ENCODE data around the gene PTX4.

PTX4 gene, protein sequence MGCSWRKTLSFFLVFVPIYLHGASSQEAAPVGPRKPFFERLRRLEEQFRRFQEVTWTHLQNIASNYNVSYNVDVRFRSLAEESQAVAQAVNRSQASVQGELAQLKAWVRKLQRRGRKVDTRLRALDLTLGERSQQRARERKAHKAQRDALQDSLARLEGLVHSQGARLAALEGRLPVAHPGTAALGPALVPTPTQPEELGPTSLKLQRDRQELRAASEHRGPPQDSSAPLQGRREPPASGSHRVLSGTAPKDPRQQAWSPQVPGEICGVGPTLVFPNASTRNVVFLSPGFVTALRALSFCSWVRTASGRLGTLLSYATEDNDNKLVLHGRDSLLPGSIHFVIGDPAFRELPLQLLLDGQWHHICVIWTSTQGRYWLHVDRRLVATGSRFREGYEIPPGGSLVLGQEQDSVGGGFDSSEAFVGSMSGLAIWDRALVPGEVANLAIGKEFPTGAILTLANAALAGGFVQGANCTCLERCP

DNA sequence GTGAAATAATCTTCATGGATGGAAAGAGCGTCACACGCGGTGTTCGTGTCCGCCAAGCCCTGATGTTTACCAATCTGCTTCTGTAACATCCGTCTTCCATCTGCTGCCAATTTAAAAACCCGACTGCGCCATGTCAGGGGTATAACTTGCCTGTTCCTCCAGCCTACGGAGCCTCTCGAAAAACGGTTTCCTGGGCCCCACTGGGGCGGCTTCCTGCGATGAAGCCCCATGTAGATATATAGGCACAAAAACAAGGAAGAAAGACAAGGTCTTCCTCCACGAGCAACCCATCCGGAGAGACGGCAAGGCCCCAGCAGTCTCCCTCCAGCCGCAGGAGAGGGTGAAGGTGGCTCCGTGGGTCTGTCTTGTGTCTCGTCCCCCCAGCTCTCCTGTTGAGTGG, at the start of gene PTX4:
Gene PTX4 (minus strand): TSS at position 326 of the 400 bp plus-strand sequence. CDS start 35 bp downstream, at position 291.
- DNase-seq (ENCODE audit: low read depth) = no peak
- no peak within 1 kb of the TSS for H3K4me3 ChIP-seq (ENCODE audit: low read depth, low read length)

DNA sequence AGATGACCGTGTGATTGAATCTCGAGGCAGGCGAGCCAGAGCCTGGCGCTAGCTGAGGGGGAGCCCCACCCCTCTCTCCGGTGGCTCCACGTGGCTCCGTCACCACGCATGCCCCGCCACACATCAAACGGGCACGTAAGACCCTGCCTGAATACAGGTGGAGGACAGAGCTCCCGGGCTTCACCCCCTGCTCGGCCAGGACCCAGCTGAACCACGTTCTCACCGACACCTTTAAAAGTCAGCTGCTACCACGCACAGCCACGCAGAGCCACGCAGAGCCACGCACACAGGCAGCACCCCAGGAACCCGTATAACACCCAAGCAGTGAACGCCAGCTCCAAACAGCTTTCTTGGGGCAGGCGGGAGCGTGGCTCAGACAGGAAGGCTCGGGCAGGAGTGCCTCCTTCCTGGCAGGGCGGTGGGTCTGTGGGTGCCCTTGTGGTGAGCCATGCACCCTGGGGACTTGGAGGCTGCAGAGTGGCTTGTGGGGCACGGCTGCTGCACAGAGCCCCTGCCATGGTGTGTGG, 49.1 kb upstream of the PTX4 start:
- DNase-seq (ENCODE audit: low read depth) = no peak
- no peak overlapping the region for H3K4me3 ChIP-seq (ENCODE audit: low read depth, low read length)

GRCh38 chr16:1537138-1537577, 48.4 kb upstream of the PTX4 start:
- no peak for DNase-seq (ENCODE audit: low read depth)
- no peak overlapping the region for H3K4me3 ChIP-seq (ENCODE audit: low read depth, low read length)

- no peak for DNase-seq (ENCODE audit: low read depth)
- no peak overlapping the region for H3K4me3 ChIP-seq (ENCODE audit: low read depth, low read length)
These were observed 47.9 kb upstream of the PTX4 start for GRCh38 chr16:1536601-1537000.

- H3K4me3 ChIP-seq (ENCODE audit: low read depth, low read length) = peak overlapping the region; percentile 53
- DNase-seq (ENCODE audit: low read depth) = no peak
These were observed 46.9 kb upstream of the PTX4 start for GRCh38 chr16:1535391-1536291.

- peak overlapping the region; percentile 53 for H3K4me3 ChIP-seq (ENCODE audit: low read depth, low read length)
- no peak for DNase-seq (ENCODE audit: low read depth)
These were observed 45.6 kb upstream of the PTX4 start for GRCh38 chr16:1534021-1535020.

DNA sequence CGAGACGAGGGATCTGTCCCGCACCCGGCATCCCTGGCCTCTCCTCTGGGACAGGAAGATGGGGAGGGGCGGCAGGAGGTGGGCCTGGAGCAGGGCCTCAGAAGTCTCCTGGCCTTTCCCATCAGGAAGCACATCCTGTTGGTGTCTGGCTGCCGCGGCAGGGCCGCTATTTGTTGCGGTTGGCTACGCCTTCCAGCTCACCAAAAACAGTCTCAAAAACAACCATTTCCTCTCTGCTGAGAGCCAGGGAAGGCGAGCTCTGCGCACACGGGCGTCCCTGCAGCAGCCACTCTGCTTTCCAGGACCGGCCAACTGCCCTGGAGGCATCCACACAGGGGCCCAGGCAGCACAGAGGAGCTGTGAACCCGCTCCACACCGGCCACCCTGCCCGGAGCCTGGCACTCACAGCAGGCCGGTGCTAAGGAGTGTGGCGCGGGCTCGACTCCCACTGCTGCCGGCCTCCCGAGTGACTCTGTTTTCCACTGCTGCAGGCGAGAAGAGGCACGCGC, 44.8 kb upstream of the PTX4 start, which contains the start of gene TMEM204:
Gene TMEM204 (plus strand): TSS at position 224 of the 509 bp plus-strand sequence. CDS start 610 bp downstream, outside the sequence.
- H3K4me3 ChIP-seq (ENCODE audit: low read depth, low read length) = peak within 1 kb of the TSS; percentile 53

GRCh38 chr16:1532771-1533170, 44.0 kb upstream of the PTX4 start:
- DNase-seq (ENCODE audit: low read depth) = no peak
- H3K4me3 ChIP-seq (ENCODE audit: low read depth, low read length) = no peak overlapping the region

More for the DNA sequence above, 44.8 kb upstream of the PTX4 start, which contains the start of gene TMEM204:
- DNase-seq (ENCODE audit: low read depth) = peak; percentile 41

DNA sequence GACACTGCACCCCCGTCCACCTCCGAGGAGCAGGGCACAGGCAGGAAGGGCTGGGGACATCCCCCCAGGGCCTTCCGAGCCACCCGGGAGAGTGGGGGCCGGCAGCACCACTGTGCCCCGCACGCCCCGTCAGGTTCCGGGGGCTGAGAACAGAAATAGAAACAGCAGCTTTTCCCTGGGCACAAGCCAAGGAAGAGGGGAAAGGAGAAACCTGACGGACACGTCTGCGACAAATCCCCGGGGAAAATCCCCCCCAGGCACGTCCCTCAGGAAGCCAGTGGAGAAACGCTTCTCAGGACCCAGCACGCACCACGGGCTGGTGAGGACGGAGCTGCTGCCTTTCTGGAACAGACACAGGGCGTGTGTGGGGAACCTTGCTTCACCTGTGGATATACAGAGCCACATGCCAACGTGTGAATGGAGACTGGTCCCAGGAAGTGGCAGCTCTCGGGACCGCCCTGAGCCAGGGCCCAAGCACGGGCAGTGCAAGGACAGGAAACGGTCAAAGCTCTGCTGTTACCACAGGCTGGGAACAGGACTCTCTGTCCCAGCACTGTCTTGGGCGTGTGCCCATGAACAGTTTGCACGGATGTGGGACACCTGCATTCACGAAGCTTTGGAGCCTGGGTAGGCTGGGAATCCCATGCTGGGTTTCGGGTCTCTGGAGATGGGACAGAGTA, 43.5 kb upstream of the PTX4 start:
- DNase-seq (ENCODE audit: low read depth) = no peak
- H3K4me3 ChIP-seq (ENCODE audit: low read depth, low read length) = no peak overlapping the region

DNA sequence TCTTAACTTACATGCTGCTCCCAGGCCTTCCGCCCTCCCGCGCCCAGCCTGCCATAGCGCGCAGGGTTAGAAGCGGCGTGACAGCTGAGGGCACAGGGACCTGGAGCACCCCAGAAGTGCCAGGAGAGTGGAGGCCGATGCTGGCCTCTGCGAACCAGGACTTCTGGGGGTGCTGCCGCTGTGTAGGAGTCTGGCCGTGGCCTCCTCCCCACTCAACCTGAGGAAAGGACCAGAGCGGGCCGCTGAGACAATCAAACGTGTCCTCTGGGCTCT, 42.8 kb upstream of the PTX4 start:
- H3K4me3 ChIP-seq (ENCODE audit: low read depth, low read length) = no peak overlapping the region
- DNase-seq (ENCODE audit: low read depth) = no peak

- DNase-seq (ENCODE audit: low read depth) = peak; percentile 31
- no peak overlapping the region for H3K4me3 ChIP-seq (ENCODE audit: low read depth, low read length)
These were observed 42.3 kb upstream of the PTX4 start for GRCh38 chr16:1530883-1531637.

DNA sequence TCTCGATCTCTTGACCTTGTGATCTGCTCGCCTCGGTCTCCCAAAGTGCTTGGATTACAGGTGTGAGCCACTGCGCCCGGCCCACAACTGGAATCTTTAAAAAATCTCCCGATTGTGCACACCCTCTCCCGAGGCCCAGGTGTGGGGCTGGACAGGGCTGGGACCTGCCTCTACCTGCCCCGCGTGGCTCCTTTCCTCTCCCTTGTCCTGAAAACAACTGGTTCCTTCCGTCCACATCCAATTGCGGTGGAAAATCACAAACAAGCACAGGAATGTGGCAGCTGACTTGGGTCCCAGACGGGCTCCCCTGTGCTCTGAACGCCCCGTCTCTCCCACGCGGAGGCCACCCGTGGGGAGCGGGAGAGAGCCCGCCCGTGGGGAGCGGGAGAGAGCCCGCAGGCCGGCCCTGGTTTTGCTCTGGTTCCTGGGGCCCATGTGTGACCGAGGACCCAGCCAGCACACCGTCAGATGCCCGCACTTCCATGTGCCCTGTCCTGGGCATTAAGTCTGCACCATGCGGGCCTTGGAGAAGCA, 41.7 kb upstream of the PTX4 start:
- H3K4me3 ChIP-seq (ENCODE audit: low read depth, low read length) = no peak overlapping the region

GRCh38 chr16:1528921-1529537, 40.3 kb upstream of the PTX4 start:
- no peak overlapping the region for H3K4me3 ChIP-seq (ENCODE audit: low read depth, low read length)
- no peak for DNase-seq (ENCODE audit: low read depth)

More for the DNA sequence above, 41.7 kb upstream of the PTX4 start:
- no peak for DNase-seq (ENCODE audit: low read depth)

GRCh38 chr16:1527836-1528811, 39.4 kb upstream of the PTX4 start:
- DNase-seq (ENCODE audit: low read depth) = no peak
- no peak overlapping the region for H3K4me3 ChIP-seq (ENCODE audit: low read depth, low read length)

DNA sequence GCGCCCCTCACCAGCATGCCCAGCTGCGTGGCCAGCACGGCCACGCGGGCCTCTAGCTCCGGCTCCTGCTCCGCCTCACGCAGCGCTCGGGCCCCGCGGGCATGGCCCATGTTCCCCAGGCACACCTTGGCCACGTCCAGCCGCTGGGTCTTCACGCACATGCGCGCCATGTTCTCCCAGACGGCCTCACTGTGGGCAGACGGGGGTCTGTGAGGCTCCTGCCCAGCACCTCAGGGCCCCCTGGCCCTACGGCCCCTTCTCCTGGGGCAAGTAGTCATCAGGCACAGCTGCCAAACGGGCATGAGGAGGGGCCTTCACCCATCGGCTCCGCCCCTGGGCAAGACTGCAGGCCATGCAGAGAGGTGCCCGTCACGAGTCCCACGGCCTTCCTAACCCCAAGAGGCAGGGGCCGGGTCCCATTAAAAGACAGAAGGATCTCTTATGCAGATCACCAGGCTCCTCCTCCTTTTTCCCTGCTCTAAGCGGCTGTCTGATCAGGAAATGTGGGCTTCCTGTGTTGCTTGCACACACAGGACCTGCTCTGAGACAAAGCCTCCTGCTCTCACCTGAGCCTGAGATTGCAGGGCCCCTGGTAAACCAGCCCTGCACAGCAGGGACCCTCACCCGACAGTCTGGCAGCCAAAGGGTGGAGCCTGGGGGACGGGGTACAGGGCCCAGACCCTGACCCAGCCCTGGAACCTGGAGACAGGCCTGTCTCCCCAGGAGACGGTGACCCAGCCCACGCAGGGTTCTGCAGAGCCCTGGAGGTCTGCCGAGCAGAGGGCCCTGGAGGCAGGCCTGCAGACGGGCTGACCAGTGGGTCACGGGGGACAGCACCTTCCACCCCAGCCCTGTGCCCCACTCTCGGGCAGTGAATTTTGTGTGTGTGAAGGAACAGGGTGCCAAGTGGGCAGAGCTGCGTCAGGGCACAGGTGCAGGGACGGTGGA, 38.1 kb upstream of the PTX4 start:
- DNase-seq (ENCODE audit: low read depth) = no peak
- H3K4me3 ChIP-seq (ENCODE audit: low read depth, low read length) = no peak overlapping the region

Data from skeletal muscle cell (primary cell).